ENCODE results near the gene COA4. TPM values are rescaled to one million over a fixed set of nuclear protein-coding genes. Genes with fewer than 3 reads are reported as not detected.

The COA4 gene
- 10 to 100 TPM; 49.8 to 51.5 TPM for total RNA-seq

GRCh38 chr11:73876424-73877310 is at the start of gene COA4, which contains the start of gene PAAF1:
TSS of gene COA4 (minus strand) at chr11:73876846. CDS start at chr11:73873378, 3,468 bp downstream.
TSS of gene PAAF1 (plus strand) at chr11:73876999. CDS start at chr11:73877022, 23 bp downstream.
- H3K9me3 Mint-ChIP-seq = no peaks in the 10 kb centered on the region
- peaks cover 30% of the 10 kb centered on the region for H3K36me3 Mint-ChIP-seq (ENCODE audit: low read depth)
- POLR2A ChIA-PET = interaction anchor here (0.6 to 2.8 kb wide), 8 partner anchors 9 to 116 kb away, joined by 3 to 12 read pairs (median 6); partner anchors contain the start of genes MRPL48 and RAB6A
- peak; percentile 95 for DNase-seq
- CTCF ChIA-PET = no interaction called here
- H3K4me1 Mint-ChIP-seq = peaks cover 38% of the 10 kb centered on the region
- no peaks in the 10 kb centered on the region for H3K27me3 Mint-ChIP-seq
- peak within 1 kb of the TSS; percentile 90 for H3K4me3 Mint-ChIP-seq
- peak within 1 kb of the TSS; percentile 88 for H3K27ac Mint-ChIP-seq

GRCh38 chr11:73921180-73921579 is 44.5 kb upstream of the COA4 start:
- Mint-ChIP-seq H3K27ac (no peak overlapping the region), H3K4me1 (no peaks in the 10 kb centered on the region), H3K36me3 (ENCODE audit: low read depth) (peaks cover 25% of the 10 kb centered on the region), H3K27me3 (no peaks in the 10 kb centered on the region), H3K9me3 (no peaks in the 10 kb centered on the region), H3K4me3 (no peak overlapping the region)
- POLR2A ChIA-PET = no interaction called here
- no peak for DNase-seq
- CTCF ChIA-PET = interaction anchor here (0.7 to 0.9 kb wide), 2 partner anchors 21 to 676 kb away, joined by 3 to 4 read pairs; no protein-coding TSS in a partner anchor

- ChIA-PET POLR2A (no interaction called here), CTCF (no interaction called here)
- DNase-seq = no peak
- no peaks in the 10 kb centered on the region for H3K9me3 Mint-ChIP-seq
- H3K4me3 Mint-ChIP-seq = no peak overlapping the region
- no peak overlapping the region for H3K27ac Mint-ChIP-seq
- H3K27me3 Mint-ChIP-seq = no peaks in the 10 kb centered on the region
- peaks cover 38% of the 10 kb centered on the region for H3K36me3 Mint-ChIP-seq (ENCODE audit: low read depth)
- no peaks in the 10 kb centered on the region for H3K4me1 Mint-ChIP-seq
These were observed 39.8 kb upstream of the COA4 start for GRCh38 chr11:73916435-73916834.

GRCh38 chr11:73914284-73914683 is 37.6 kb upstream of the COA4 start:
- ChIA-PET CTCF (no interaction called here), POLR2A (no interaction called here)
- no peak overlapping the region for H3K4me3 Mint-ChIP-seq
- no peaks in the 10 kb centered on the region for H3K9me3 Mint-ChIP-seq
- H3K27me3 Mint-ChIP-seq = no peaks in the 10 kb centered on the region
- no peaks in the 10 kb centered on the region for H3K4me1 Mint-ChIP-seq
- peaks cover 36% of the 10 kb centered on the region for H3K36me3 Mint-ChIP-seq (ENCODE audit: low read depth)
- H3K27ac Mint-ChIP-seq = no peak overlapping the region
- DNase-seq = no peak

- Mint-ChIP-seq H3K9me3 (no peaks in the 10 kb centered on the region), H3K4me3 (no peak overlapping the region), H3K4me1 (no peaks in the 10 kb centered on the region), H3K36me3 (ENCODE audit: low read depth) (peaks cover 28% of the 10 kb centered on the region), H3K27me3 (no peaks in the 10 kb centered on the region), H3K27ac (no peak overlapping the region)
- ChIA-PET CTCF (no interaction called here), POLR2A (no interaction called here)
- no peak for DNase-seq
These were observed 36.8 kb upstream of the COA4 start for GRCh38 chr11:73913472-73913871.

- Mint-ChIP-seq H3K9me3 (no peaks in the 10 kb centered on the region), H3K36me3 (ENCODE audit: low read depth) (peaks cover 23% of the 10 kb centered on the region), H3K4me3 (no peak overlapping the region), H3K4me1 (peaks cover 2% of the 10 kb centered on the region), H3K27me3 (no peaks in the 10 kb centered on the region), H3K27ac (no peak overlapping the region)
- no peak for DNase-seq
- POLR2A ChIA-PET = no interaction called here
- CTCF ChIA-PET = no interaction called here
These were observed 35.4 kb upstream of the COA4 start for GRCh38 chr11:73912026-73912425.

GRCh38 chr11:73907191-73907590 is 30.5 kb upstream of the COA4 start:
- DNase-seq = peak; percentile 21

GRCh38 chr11:73902303-73902702 is 25.7 kb upstream of the COA4 start:
- no peak for DNase-seq
- Mint-ChIP-seq H3K27ac (no peak overlapping the region), H3K27me3 (no peaks in the 10 kb centered on the region), H3K36me3 (ENCODE audit: low read depth) (peaks cover 18% of the 10 kb centered on the region), H3K4me3 (no peak overlapping the region), H3K4me1 (no peaks in the 10 kb centered on the region), H3K9me3 (no peaks in the 10 kb centered on the region)
- CTCF ChIA-PET = no interaction called here
- POLR2A ChIA-PET = no interaction called here

More at GRCh38 chr11:73907191-73907590, 30.5 kb upstream of the COA4 start:
- Mint-ChIP-seq H3K27me3 (no peaks in the 10 kb centered on the region), H3K4me1 (peaks cover 2% of the 10 kb centered on the region), H3K27ac (no peak overlapping the region), H3K36me3 (ENCODE audit: low read depth) (peaks cover 14% of the 10 kb centered on the region), H3K9me3 (no peaks in the 10 kb centered on the region), H3K4me3 (no peak overlapping the region)
- CTCF ChIA-PET = no interaction called here
- POLR2A ChIA-PET = no interaction called here

- H3K4me1 Mint-ChIP-seq = no peaks in the 10 kb centered on the region
- ChIA-PET CTCF (no interaction called here), POLR2A (no interaction called here)
- H3K27me3 Mint-ChIP-seq = no peaks in the 10 kb centered on the region
- peaks cover 15% of the 10 kb centered on the region for H3K36me3 Mint-ChIP-seq (ENCODE audit: low read depth)
- H3K4me3 Mint-ChIP-seq = no peak overlapping the region
- H3K9me3 Mint-ChIP-seq = no peaks in the 10 kb centered on the region
- no peak for DNase-seq
- no peak overlapping the region for H3K27ac Mint-ChIP-seq
These were observed 18.2 kb upstream of the COA4 start for GRCh38 chr11:73894725-73895335.

- Mint-ChIP-seq H3K27me3 (no peaks in the 10 kb centered on the region), H3K9me3 (no peaks in the 10 kb centered on the region), H3K27ac (no peak overlapping the region), H3K4me3 (no peak overlapping the region), H3K4me1 (no peaks in the 10 kb centered on the region), H3K36me3 (ENCODE audit: low read depth) (peaks cover 20% of the 10 kb centered on the region)
- CTCF ChIA-PET = no interaction called here
- POLR2A ChIA-PET = no interaction called here
- DNase-seq = no peak
These were observed 16.4 kb upstream of the COA4 start for GRCh38 chr11:73893041-73893440.

- H3K27me3 Mint-ChIP-seq = no peaks in the 10 kb centered on the region
- H3K4me3 Mint-ChIP-seq = no peak overlapping the region
- no peaks in the 10 kb centered on the region for H3K9me3 Mint-ChIP-seq
- no peak overlapping the region for H3K27ac Mint-ChIP-seq
- POLR2A ChIA-PET = no interaction called here
- CTCF ChIA-PET = no interaction called here
- DNase-seq = no peak
- peaks cover 26% of the 10 kb centered on the region for H3K36me3 Mint-ChIP-seq (ENCODE audit: low read depth)
- no peaks in the 10 kb centered on the region for H3K4me1 Mint-ChIP-seq
These were observed 12.9 kb upstream of the COA4 start for GRCh38 chr11:73889536-73889935.

- POLR2A ChIA-PET = no interaction called here
- no peaks in the 10 kb centered on the region for H3K27me3 Mint-ChIP-seq
- no peaks in the 10 kb centered on the region for H3K4me1 Mint-ChIP-seq
- no peaks in the 10 kb centered on the region for H3K9me3 Mint-ChIP-seq
- no peak overlapping the region for H3K4me3 Mint-ChIP-seq
- CTCF ChIA-PET = no interaction called here
- no peak for DNase-seq
- H3K36me3 Mint-ChIP-seq (ENCODE audit: low read depth) = peaks cover 26% of the 10 kb centered on the region
- H3K27ac Mint-ChIP-seq = no peak overlapping the region
These were observed 12.4 kb upstream of the COA4 start for GRCh38 chr11:73889019-73889418.

- H3K4me1 Mint-ChIP-seq = no peaks in the 10 kb centered on the region
- no peaks in the 10 kb centered on the region for H3K27me3 Mint-ChIP-seq
- no peaks in the 10 kb centered on the region for H3K9me3 Mint-ChIP-seq
- H3K36me3 Mint-ChIP-seq (ENCODE audit: low read depth) = peaks cover 30% of the 10 kb centered on the region
- no peak overlapping the region for H3K27ac Mint-ChIP-seq
- CTCF ChIA-PET = interaction anchor here (1.0 kb wide), 1 partner anchor 43 kb away, joined by 3 read pairs; no protein-coding TSS in a partner anchor
- no peak for DNase-seq
- no peak overlapping the region for H3K4me3 Mint-ChIP-seq
- POLR2A ChIA-PET = no interaction called here
These were observed 11.6 kb upstream of the COA4 start for GRCh38 chr11:73888244-73888643.
